PC-3 (cell line): ENCODE measurements around the gene LNPEP. TPM values are rescaled to one million over a fixed set of nuclear protein-coding genes. Genes with fewer than 3 reads are reported as not detected.

Source experiments
- ATAC-seq: fragments of 200-7000 bp; cut with Tn5 transposase; 2 replicates; pipeline ENCODE4 v1.9.1; 2020; ENCODE audit warnings: mild to moderate bottlenecking, moderate library complexity
- BruUV-seq: library from RNA; stranded (reverse); fragments of 400-500 nt; replicated peaks from 2 replicates; lab custom pipeline; 2021; lab: Mats Ljungman, UMichigan
- CTCF ChIA-PET: fragments of 300-600 bp; sonication (Branson Sonifier 250); formaldehyde crosslinking; loops from one replicate; lab custom pipeline; 2022; ENCODE audit warnings: antibody characterized with exemption; lab: Charles Lee
- POLR2A ChIA-PET: fragments of 300-600 bp; sonication (Branson Sonifier 250); formaldehyde crosslinking; loops from one replicate; lab custom pipeline; 2022; ENCODE audit warnings: antibody characterized with exemption; ENCODE audit not compliant: unreplicated experiment; lab: Charles Lee
- DNase-seq: peaks from one replicate; pipeline ENCODE4 v3.0.0-alpha.2; 2015
- H2AFZ ChIP-seq: fragments of 300-600 bp; sonication (generic); 2 replicates; pipeline ENCODE4 v1.6.0; 2016; ENCODE audit warnings: antibody characterized with exemption, low read length
- H3F3A ChIP-seq: fragments of 300-600 bp; sonication (generic); one replicate; pipeline ENCODE4 v1.6.0; 2017; ENCODE audit warnings: antibody characterized with exemption, low read length, control low read depth, mild to moderate bottlenecking; ENCODE audit not compliant: unreplicated experiment
- H3K27ac ChIP-seq: fragments of 300-600 bp; sonication (generic); 2 replicates; pipeline ENCODE4 v1.5.1; 2016; ENCODE audit warnings: mild to moderate bottlenecking, low read length
- H3K27me3 ChIP-seq: fragments of 300-600 bp; sonication (generic); 2 replicates; pipeline ENCODE4 v1.6.1; 2016; ENCODE audit warnings: low read length, mixed read lengths
- H3K36me3 ChIP-seq: fragments of 300-600 bp; sonication (generic); 2 replicates; pipeline ENCODE4 v1.6.1; 2016; ENCODE audit warnings: low read depth, mixed run types, low read length, mixed read lengths
- H3K4me1 ChIP-seq: fragments of 300-600 bp; sonication (generic); 2 replicates; pipeline ENCODE4 v1.5.1; 2016; ENCODE audit warnings: low read length; ENCODE audit not compliant: insufficient read depth
- H3K4me2 ChIP-seq: fragments of 300-600 bp; sonication (generic); 2 replicates; pipeline ENCODE4 v1.6.0; 2016; ENCODE audit warnings: low read length
- H3K4me3 ChIP-seq: fragments of 300-600 bp; sonication (generic); 2 replicates; pipeline ENCODE4 v1.5.1; 2016; ENCODE audit warnings: mild to moderate bottlenecking, low read length, mixed read lengths
- H3K79me2 ChIP-seq: fragments of 300-600 bp; sonication (generic); 2 replicates; pipeline ENCODE4 v1.6.1; 2017; ENCODE audit warnings: low read length, mixed read lengths
- H3K9ac ChIP-seq: fragments of 300-600 bp; sonication (generic); 2 replicates; pipeline ENCODE4 v1.6.0; 2016; ENCODE audit warnings: mild to moderate bottlenecking, low read length
- H3K9me2 ChIP-seq: fragments of 300-600 bp; sonication (generic); replicated peaks from 2 replicates; pipeline ENCODE4 v1.6.1; 2016; ENCODE audit warnings: mixed run types, low read length, mixed read lengths
- H3K9me3 ChIP-seq: fragments of 300-600 bp; sonication (generic); 2 replicates; pipeline ENCODE4 v1.6.1; 2016; ENCODE audit warnings: low read length, mixed read lengths
- H4K20me1 ChIP-seq: fragments of 300-600 bp; sonication (generic); 2 replicates; pipeline ENCODE4 v1.6.1; 2016; ENCODE audit warnings: low read length, mixed read lengths
- CTCF ChIP-seq: fragments of 300-600 bp; sonication (generic); conservative IDR thresholded peaks from 2 replicates; pipeline ENCODE4 v1.5.1; 2017; ENCODE audit warnings: antibody characterized with exemption, low read depth, mild to moderate bottlenecking, low read length
- EZH2 ChIP-seq: fragments of 300-600 bp; sonication (generic); IDR thresholded peaks from one replicate; pipeline ENCODE4 v1.6.1; 2017; ENCODE audit warnings: antibody characterized with exemption, mild to moderate bottlenecking, low read length; ENCODE audit not compliant: unreplicated experiment
- EZH2phosphoT487 ChIP-seq: fragments of 300-600 bp; sonication (generic); IDR thresholded peaks from 2 replicates; pipeline ENCODE4 v1.6.1; 2018; ENCODE audit warnings: mild to moderate bottlenecking, antibody characterized with exemption, low read length, borderline replicate concordance
- intact Hi-C: fragments of 100-400 bp; cut with micrococcal nuclease; formaldehyde crosslinking; loops from 2 replicates; pipeline ENCODE4 v1.9.0; 2023
- total RNA-seq: library from RNA; depleted of rRNA; stranded (reverse); fragments of >200 nt; gene quantifications from 2 replicates; pipeline ENCODE4 v1.2.3, GENCODE V29; 2014

Gene LNPEP
- total RNA-seq, 1 experiment from 2014 or later, result 11.1 TPM

GRCh38 chr5:97022898-97023297 is 87.0 kb downstream of the LNPEP start:
- BruUV-seq, result no TSS peak

GRCh38 chr5:97026721-97027120 is 90.8 kb downstream of the LNPEP start:
- Histone ChIP-seq H3K4me3 (no peak overlapping the region), H3K27ac (no peak overlapping the region), H3K4me1 (no peaks in the 10 kb centered on the region), H3F3A (no peaks in the 10 kb centered on the region), H3K9ac (no peak overlapping the region), H2AFZ (no peak overlapping the region), H4K20me1 (no peaks in the 10 kb centered on the region), H3K36me3 (peaks cover 7% of the 10 kb centered on the region; the same call in 1 of the 2 replicates), H3K9me2 (no peaks in the 10 kb centered on the region), H3K9me3 (no peaks in the 10 kb centered on the region), H3K4me2 (no peak overlapping the region), H3K27me3 (no peaks in the 10 kb centered on the region), H3K79me2 (no peaks in the 10 kb centered on the region)
- no peak for TF ChIP-seq CTCF
- no peak for TF ChIP-seq EZH2phosphoT487
- no peak for TF ChIP-seq EZH2
- ChIA-PET CTCF (no interaction called here), POLR2A (no interaction called here)
- ATAC-seq (no peak), DNase-seq (no peak)
- no TSS peak for BruUV-seq
- intact Hi-C loops, result no loop called here

More at GRCh38 chr5:97022898-97023297, 87.0 kb downstream of the LNPEP start:
- DNase-seq, result no peak
- POLR2A ChIA-PET, result no interaction called here
- Histone ChIP-seq H3K4me2 (no peak overlapping the region), H3K79me2 (no peaks in the 10 kb centered on the region), H4K20me1 (no peaks in the 10 kb centered on the region), H3K27ac (no peak overlapping the region), H3K4me3 (no peak overlapping the region), H3K27me3 (no peaks in the 10 kb centered on the region), H3K36me3 (peaks cover 7% of the 10 kb centered on the region; the same call in 1 of the 2 replicates), H3K9ac (no peak overlapping the region), H2AFZ (no peak overlapping the region), H3K9me2 (no peaks in the 10 kb centered on the region), H3K4me1 (no peaks in the 10 kb centered on the region), H3K9me3 (no peaks in the 10 kb centered on the region), H3F3A (no peaks in the 10 kb centered on the region)
- intact Hi-C loops, result no loop called here
- ATAC-seq, result no peak
- TF ChIP-seq EZH2phosphoT487 (no peak), CTCF (no peak), EZH2 (no peak)
- CTCF ChIA-PET, result no interaction called here

- Histone ChIP-seq H3K4me1 (no peaks in the 10 kb centered on the region), H3K9me3 (no peaks in the 10 kb centered on the region), H3K27me3 (no peaks in the 10 kb centered on the region), H3K9me2 (no peaks in the 10 kb centered on the region), H2AFZ (no peak overlapping the region), H3K4me2 (no peak overlapping the region), H3K27ac (no peak overlapping the region), H4K20me1 (no peaks in the 10 kb centered on the region), H3K79me2 (no peaks in the 10 kb centered on the region), H3F3A (no peaks in the 10 kb centered on the region), H3K4me3 (no peak overlapping the region), H3K9ac (no peak overlapping the region), H3K36me3 (no peaks in the 10 kb centered on the region)
- no TSS peak for BruUV-seq
- ATAC-seq (no peak), DNase-seq (no peak)
- POLR2A ChIA-PET, result no interaction called here
- intact Hi-C loops, result no loop called here
- TF ChIP-seq CTCF, result no peak
- no peak for TF ChIP-seq EZH2
- no peak for TF ChIP-seq EZH2phosphoT487
- CTCF ChIA-PET, result no interaction called here
These were observed 101.9 kb downstream of the LNPEP start for GRCh38 chr5:97037819-97038218.
